Bladder microvascular endothelial cell (primary cell): ENCODE measurements around the gene CTNNBL1. TPM values are rescaled to one million over a fixed set of nuclear protein-coding genes. Genes with fewer than 3 reads are reported as not detected.

Experiments
- total RNA-seq: library from RNA; depleted of rRNA; stranded (reverse); fragments of >200 nt; gene quantifications from 2 replicates; pipeline ENCODE4 v1.2.3, GENCODE V29; 2014

CTNNBL1 gene
- total RNA-seq: 27.5 and 41.4 TPM in 2 replicates

GRCh38 chr20:37693635-37694626 is at the start of gene CTNNBL1:
CTNNBL1 (plus strand) TSS chr20:37694030; CDS start chr20:37694123, 93 bp downstream.

GRCh38 chr20:37902504-37903313 is 208.9 kb downstream of the CTNNBL1 start, which contains the start of gene VSTM2L:
VSTM2L (plus strand) TSS chr20:37903127; CDS start chr20:37903351, 224 bp downstream.

Other genes with a start within 250 kb of the CTNNBL1 start
- gene NNAT, start 172.8 kb upstream of the CTNNBL1 start, total RNA-seq: 0.32 TPM in 1 of 2 replicates, not detected in the other
- 31.7 and 68.9 TPM in 2 replicates for gene BLCAP, start 166.2 kb upstream of the CTNNBL1 start, total RNA-seq
- under 0.01 and 0.31 TPM in 2 replicates for gene VSTM2L, start 209.1 kb downstream of the CTNNBL1 start, total RNA-seq